Left kidney (tissue), 2 donors: Measurements from ENCODE around the gene GHRHR. TPM values are rescaled to one million over a fixed set of nuclear protein-coding genes. Genes with fewer than 3 reads are reported as not detected.

Source experiments
- DNase-seq: peaks from one replicate; pipeline ENCODE4 v3.0.0-alpha.2; 2013
- polyA plus RNA-seq: library from polyadenylated mRNA; unstranded; fragments of 120-200 nt; gene quantifications from one replicate; pipeline ENCODE4 v1.2.1, GENCODE V29; 2013; ENCODE audit not compliant: insufficient read length

The GHRHR gene
- polyA plus RNA-seq, 1 donor, result 0.33 TPM

DNA sequence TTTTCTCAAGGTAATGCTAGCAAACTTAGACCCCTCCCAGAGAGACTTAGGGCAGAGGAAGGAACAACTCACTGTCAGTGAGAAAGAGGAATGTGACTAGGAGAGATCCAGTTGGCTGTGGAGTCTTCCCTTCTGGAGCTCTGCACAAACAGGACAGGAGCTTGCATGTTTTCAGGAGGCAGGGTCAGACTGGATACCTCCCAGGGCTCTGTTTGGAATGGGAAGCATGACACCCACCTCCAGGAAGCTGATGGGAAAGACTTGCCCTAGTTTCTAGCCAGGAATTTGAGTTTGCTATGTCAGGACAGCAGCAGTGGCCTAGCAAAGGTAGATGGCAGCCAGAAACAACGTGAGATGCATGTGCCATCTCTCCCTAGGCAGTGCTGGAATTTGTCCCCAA lies 40.6 kb downstream of the GHRHR start:
- no peak for DNase-seq

DNA sequence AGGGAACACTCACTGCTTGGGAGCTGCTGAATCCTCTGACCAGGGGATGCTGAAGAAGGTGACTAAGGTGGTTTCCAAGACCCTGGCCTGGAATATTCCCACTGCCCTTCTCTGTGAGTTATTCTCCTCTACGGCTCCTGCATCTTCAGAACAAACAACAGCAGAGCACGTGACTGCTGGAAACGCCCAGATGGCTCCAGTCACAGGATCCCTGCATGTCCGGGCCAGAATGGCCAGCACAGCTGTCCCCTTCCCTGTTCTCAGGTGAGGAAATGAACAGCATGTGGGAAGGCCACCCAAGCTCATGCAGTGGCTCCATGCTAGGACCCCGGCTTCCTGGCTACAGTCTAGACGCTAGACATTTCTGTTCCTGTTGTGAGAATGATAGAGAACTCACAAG lies 43.1 kb downstream of the GHRHR start:
- no peak for DNase-seq

DNA sequence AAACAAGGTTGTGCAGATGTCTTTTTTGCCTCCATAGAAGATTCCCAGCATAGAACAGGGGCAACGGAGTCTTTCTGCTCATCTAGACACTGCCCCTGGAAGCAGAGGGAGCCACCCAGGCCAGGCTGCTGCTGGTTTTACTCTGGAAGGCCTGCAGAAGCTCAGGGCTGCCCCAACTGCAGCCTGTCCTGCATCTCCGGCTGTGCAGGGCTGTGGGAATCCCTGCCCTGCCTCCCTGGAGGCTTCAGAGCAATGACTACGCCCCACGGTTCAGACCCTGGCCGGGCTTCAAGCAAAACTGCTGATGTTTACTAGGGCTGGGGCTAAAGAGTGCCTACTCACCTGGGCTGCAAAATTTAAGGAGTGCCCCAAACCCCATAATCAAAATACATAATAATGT lies 43.9 kb downstream of the GHRHR start:
- no peak for DNase-seq

DNA sequence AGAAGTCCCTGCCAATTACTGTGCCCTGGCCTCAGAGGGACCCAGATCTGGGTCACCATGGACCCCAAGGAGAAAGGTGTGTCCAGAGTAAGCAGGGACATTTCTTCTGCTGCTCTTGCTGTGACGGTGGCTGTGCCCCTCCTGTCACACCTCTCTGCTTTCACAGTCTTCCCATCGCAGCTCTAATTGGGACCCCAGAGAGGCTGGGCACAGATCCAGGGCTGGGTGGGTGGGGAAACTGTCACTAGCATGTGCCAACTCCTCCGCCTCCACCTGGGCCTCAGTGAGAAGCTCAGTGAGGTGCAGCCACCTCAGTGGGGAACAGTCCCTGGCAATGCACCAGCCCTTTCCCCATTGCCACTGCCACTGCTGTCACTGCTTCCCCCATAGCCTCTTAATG lies 51.1 kb downstream of the GHRHR start:
- DNase-seq, result no peak

DNA sequence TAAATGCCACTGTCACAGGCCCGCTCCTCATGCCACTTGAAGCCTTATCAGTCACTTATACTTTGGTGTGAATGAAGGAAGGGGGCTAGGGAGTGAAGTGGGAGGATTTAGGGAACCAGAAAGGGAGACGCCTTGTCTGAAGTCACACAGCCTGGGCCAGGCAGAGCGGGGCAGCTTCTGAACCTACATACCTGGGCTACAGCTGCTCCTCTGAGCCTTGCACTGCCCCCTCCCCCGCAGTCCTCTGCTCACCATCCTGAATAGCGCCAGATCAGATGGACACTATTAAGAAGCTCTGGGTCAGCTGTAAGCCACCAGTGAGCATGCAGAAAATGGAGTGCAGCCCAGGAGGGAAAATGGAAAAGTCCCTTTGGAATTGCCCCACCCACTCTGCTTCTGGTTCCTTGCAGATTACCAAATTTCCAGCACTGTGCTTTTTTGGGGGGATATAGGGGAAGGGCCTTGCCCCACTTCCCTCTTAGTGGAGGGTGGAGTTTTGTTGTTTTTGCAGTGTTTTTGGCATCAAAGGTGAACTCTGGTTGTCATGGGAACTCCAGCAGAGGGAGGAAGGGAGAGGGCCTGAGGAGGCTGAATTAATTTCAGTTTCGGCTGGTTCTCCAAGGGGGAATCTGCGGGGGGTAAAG lies 53.4 kb downstream of the GHRHR start:
- no peak for DNase-seq

DNA sequence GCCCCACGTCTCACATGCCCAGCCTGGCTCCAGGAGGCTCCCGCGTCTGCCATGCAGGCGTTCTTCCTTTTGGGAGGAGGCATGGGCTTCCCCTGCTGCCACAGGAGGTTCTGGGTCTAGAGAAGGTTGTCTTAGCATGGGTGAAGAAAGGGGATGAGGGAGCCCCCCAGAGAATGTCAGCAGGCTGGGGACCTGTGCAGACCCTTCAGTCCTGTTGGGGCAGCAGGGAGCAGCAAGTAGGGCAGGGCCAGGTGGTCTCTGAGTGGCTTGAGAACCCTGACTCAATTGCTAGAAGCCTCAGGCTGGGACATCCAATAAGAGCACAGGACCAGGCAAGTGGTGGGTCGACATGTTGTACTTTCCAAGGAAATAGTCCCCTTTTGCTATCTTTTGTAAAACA lies 54.0 kb downstream of the GHRHR start:
- no peak for DNase-seq

DNA sequence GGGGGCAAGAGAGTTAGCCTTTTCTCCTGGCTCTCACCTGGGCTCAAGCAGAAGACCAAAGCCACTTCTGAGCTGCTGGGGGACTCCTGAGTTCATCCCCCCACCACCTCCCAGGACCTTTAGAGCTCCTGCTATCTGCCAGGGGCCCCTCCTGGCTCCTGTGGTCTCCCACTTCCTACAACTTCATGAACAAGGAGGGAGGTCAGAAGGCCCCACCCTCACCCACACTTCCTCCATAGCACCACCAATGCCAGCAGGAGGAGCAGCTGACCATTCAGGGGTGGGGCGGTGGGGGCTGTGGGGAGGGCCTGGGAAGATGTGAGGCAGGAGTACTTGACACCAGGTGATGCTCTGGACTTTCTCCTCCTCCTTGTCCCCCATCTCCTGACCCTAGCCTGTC lies 55.8 kb downstream of the GHRHR start:
- no peak for DNase-seq

DNA sequence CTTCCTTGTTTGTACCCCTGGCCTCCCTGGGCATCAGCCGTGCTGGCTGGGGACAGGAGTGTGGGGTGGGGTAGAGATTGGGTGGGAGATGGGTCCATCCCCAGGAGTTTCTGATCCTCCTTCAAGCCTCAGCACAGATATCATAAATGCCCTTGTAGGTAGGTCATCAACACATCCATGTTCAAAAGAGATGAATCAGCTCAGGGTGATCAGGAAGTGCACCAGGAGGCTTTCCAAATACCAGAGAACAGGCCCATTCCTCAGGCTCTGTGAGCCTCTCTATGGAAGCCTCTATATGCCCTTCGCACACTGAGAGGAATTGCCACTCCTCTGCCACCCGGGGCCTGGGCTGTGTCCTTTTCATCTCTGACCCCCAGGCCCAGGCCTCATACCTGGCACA lies 56.4 kb downstream of the GHRHR start:
- DNase-seq, result no peak

DNA sequence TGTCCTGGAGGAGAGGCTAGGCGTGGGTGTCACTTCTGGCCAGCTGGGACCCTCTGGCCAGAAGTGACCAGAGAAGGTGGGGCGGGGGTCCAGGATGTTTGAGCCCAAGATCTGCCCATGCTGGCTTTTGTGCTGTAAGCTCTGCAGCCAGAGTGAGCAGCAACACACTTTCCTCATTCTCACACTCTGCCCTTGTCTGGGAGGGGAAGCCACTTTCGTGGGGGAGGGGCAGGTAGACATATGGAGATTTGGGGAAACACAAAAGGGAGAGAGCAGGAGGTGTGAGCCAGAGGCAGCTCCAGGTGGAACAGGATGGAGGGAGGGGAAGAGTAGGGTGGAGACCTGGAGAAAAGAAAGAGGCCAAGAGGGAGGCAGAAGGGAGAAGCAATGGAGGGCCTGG lies 56.9 kb downstream of the GHRHR start:
- DNase-seq, result no peak

DNA sequence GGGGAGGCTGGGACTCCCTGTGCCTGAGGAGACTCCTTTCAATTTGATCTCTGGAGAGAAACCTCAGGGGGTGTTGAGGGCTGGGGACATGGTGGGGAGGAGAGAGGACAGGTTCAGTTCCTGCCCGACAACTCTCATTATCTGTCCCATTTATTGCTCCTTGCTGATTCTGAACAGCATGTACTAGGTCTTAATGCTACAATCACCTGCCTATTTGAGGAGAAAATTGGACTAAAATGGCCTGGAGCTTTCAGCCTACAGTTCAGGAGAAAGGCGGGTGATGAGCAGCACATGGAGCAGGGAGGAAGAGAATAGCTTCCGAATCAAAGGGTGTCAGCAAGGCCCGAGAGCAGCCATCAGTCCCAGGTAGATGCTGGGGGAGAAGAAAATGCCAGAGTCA lies 58.4 kb downstream of the GHRHR start:
- no peak for DNase-seq

DNA sequence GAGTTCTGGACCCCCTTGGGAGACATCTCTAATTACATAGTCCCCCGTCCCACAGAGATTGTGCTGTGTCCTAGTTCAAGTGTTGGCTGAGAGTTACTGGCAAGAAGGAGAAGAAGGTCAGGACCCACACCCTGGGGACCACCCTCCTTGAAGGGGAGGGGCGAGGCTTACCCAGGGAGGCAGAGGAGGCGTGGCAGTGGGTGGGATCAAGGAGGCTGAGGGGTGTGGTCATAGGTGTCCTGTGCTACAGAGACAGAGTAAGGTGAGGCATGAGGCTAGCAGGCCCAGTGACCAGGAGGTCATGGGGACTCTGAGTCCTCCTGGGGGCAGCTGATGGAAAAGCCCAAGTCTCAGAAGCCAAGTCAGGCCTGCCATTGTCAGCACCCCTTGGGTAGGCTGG lies 59.0 kb downstream of the GHRHR start:
- DNase-seq, result no peak

DNA sequence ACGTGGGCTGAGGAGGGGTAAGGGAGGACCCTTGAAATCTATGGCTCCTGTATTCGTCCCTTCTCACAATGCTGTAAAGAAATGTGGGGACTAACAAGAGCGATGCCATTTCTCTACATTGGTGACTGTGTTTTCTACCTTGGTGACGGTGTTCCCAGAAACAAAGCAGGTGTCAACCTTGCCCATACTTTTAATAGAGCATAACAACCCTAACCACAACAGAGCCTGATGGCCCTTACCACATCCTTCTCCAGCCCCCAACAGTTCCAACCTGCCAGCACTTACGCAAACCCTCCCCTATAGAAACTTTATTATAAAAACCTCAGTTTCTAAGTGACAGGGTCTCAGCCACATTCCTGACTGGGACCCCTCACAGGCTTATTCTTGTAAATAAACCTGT lies 60.1 kb downstream of the GHRHR start:
- DNase-seq, result no peak

DNA sequence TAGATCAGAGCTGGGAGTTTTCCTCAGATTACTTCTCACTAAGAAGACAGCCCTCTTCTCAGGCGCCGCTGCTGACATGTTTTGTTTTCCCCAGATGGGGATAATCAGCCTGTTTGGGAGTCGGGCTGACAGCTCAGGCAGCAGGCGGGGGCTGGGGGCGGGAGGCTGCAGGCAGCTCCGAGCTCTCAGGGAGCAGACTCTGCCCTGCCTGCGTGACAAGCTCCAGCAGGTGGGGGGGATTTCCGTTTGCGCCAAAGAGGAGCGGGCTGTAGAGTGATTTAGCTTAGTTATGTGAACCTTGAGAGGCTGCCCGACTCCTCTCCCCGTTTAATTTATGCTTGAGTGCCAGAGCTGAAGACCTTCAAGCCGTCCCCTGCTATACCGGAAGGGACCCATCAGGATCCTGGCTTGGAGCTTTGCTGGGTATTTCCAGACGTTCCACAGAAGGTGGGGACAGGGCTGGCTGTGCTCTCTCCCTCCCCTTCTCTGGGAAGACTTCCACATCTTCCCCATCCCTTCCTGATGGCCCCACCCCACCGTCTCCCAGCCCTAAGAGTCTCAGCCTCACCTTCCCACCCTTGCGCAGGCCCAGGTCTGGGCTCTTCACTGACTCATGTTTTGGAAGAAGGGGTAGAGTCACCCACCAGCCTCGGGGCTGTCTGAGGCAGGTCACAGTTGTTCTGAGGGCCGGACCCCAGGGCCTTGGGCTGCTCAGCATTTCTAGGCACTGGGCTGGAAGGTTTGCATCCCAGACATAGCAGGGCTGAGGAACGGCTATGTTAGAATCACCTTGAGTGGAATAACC lies 63.6 kb downstream of the GHRHR start:
- DNase-seq, result peak; percentile 84

DNA sequence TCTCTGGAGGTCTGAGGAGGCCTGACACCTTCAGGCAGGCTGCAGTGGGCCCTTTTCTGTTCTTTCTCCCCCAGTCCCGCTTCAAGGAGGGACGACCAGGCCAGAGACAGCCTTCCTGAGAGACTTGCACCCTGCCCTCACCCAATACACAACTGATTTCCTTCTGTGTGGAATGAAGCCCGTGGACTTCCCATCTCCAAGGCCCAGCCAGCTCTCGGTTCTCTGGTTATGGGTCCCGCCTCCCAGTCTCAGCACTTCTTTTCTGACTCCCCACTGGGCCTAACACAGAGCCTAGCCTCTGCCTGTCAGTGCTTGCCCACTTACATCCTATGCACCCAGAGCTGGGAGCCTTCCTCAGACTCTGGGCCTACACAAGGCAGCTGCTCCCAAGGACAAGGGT lies 64.3 kb downstream of the GHRHR start:
- no peak for DNase-seq

DNA sequence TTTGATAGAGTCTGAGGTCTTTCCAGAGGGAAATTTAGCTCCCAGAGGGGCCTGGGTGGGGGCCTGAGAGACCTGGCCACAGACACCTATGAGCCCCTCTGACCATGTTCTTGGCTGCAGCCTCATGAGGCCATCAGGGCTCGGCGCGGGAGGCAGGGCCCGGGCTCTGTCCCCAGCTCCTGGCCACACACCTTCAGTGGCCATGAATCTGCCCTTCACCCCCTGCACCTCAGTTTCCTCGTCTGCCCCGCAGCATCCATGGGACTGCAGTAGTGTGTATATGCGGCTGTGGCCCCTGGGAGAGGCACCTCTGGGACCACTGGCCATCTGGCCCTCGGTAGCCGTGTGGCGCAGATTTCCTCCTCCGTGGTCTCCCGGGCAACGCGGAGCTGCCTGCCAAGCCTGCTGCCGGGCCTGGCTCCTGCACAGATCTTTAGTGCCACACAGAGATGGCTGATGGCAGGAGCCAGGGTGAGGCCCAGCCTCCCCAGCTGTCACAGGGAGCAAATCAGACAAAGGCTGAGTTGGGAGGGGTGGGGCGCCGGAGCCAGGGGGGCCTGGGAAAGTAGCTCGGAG lies 64.8 kb downstream of the GHRHR start:
- DNase-seq, result no peak

Other genes starting within 250 kb of the GHRHR start
- 1.1 TPM for gene INMT, start 211.8 kb upstream of the GHRHR start, polyA plus RNA-seq
- gene MINDY4, start 192.5 kb upstream of the GHRHR start, polyA plus RNA-seq, result 12.2 TPM
- 184 TPM for gene AQP1, start 52.1 kb upstream of the GHRHR start, polyA plus RNA-seq
- 0.75 TPM for gene ADCYAP1R1, start 88.4 kb downstream of the GHRHR start, polyA plus RNA-seq